ENCODE measurements around the gene OLIG3. TPM values are rescaled to one million over a fixed set of nuclear protein-coding genes. Genes with fewer than 3 reads are reported as not detected.

OLIG3 gene
- total RNA-seq, 1 experiment from 2014 or later = not detected

GRCh38 chr6:137496368-137496767, 2.2 kb upstream of the OLIG3 start:
- Histone ChIP-seq H3K27ac (no peak overlapping the region), H3F3A (ENCODE audit: insufficient read depth, low read depth) (no peaks in the 10 kb centered on the region), H3K36me3 (ENCODE audit: low read depth) (no peaks in the 10 kb centered on the region), H3K9me2 (ENCODE audit: insufficient read depth) (no peaks in the 10 kb centered on the region), H3K4me1 (replicated peaks; ENCODE audit: insufficient read depth) (no peaks in the 10 kb centered on the region), H3K79me2 (ENCODE audit: low read depth) (no peaks in the 10 kb centered on the region), H3K4me2 (no peak overlapping the region), H3K9me3 (ENCODE audit: insufficient read depth, low read depth) (no peaks in the 10 kb centered on the region), H2AFZ (no peak overlapping the region), H4K20me1 (ENCODE audit: insufficient read depth) (no peaks in the 10 kb centered on the region), H3K27me3 (ENCODE audit: insufficient read depth, low read depth) (no peaks in the 10 kb centered on the region), H3K4me3 (no peak overlapping the region)
- intact Hi-C loops (cut with micrococcal nuclease; ENCODE audit: unreplicated experiment) = no loop called here
- ChIA-PET CTCF (no interaction called here), POLR2A (ENCODE audit: unreplicated experiment) (no interaction called here)
- no peak for TF ChIP-seq EZH2 (IDR thresholded peaks at IDR 0.05; ENCODE audit: low read depth)
- TF ChIP-seq, protein P1, sequence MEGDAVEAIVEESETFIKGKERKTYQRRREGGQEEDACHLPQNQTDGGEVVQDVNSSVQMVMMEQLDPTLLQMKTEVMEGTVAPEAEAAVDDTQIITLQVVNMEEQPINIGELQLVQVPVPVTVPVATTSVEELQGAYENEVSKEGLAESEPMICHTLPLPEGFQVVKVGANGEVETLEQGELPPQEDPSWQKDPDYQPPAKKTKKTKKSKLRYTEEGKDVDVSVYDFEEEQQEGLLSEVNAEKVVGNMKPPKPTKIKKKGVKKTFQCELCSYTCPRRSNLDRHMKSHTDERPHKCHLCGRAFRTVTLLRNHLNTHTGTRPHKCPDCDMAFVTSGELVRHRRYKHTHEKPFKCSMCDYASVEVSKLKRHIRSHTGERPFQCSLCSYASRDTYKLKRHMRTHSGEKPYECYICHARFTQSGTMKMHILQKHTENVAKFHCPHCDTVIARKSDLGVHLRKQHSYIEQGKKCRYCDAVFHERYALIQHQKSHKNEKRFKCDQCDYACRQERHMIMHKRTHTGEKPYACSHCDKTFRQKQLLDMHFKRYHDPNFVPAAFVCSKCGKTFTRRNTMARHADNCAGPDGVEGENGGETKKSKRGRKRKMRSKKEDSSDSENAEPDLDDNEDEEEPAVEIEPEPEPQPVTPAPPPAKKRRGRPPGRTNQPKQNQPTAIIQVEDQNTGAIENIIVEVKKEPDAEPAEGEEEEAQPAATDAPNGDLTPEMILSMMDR (conservative IDR thresholded peaks at IDR 0.05) = no peak
- BruUV-seq (replicated peaks) = no TSS peak
- DNase-seq = no peak

GRCh38 chr6:137495703-137496336, 1.6 kb upstream of the OLIG3 start:
- H3K4me1 ChIP-seq (replicated peaks; ENCODE audit: insufficient read depth) = no peaks in the 10 kb centered on the region
- H4K20me1 ChIP-seq (ENCODE audit: insufficient read depth) = no peaks in the 10 kb centered on the region
- no peak overlapping the region for H3K27ac ChIP-seq
- no peaks in the 10 kb centered on the region for H3K27me3 ChIP-seq (ENCODE audit: insufficient read depth, low read depth)
- H3K79me2 ChIP-seq (ENCODE audit: low read depth) = no peaks in the 10 kb centered on the region
- H3K9me3 ChIP-seq (ENCODE audit: insufficient read depth, low read depth) = no peaks in the 10 kb centered on the region
- H3K4me3 ChIP-seq = no peak overlapping the region
- intact Hi-C loops (cut with micrococcal nuclease; ENCODE audit: unreplicated experiment) = no loop called here
- BruUV-seq (replicated peaks) = no TSS peak
- ChIA-PET CTCF (no interaction called here), POLR2A (ENCODE audit: unreplicated experiment) (no interaction called here)
- no peaks in the 10 kb centered on the region for H3F3A ChIP-seq (ENCODE audit: insufficient read depth, low read depth)
- no peak overlapping the region for H3K4me2 ChIP-seq
- DNase-seq = no peak
- H3K36me3 ChIP-seq (ENCODE audit: low read depth) = no peaks in the 10 kb centered on the region
- no peaks in the 10 kb centered on the region for H3K9me2 ChIP-seq (ENCODE audit: insufficient read depth)
- H2AFZ ChIP-seq = no peak overlapping the region
- TF ChIP-seq, protein P1 (conservative IDR thresholded peaks at IDR 0.05) = no peak
- TF ChIP-seq EZH2 (IDR thresholded peaks at IDR 0.05; ENCODE audit: low read depth) = no peak

- Histone ChIP-seq H3K9me3 (ENCODE audit: insufficient read depth, low read depth) (no peaks in the 10 kb centered on the region), H3K79me2 (ENCODE audit: low read depth) (no peaks in the 10 kb centered on the region), H3K36me3 (ENCODE audit: low read depth) (no peaks in the 10 kb centered on the region), H3K4me1 (replicated peaks; ENCODE audit: insufficient read depth) (no peaks in the 10 kb centered on the region), H3K27ac (no peak overlapping the region), H3F3A (ENCODE audit: insufficient read depth, low read depth) (no peaks in the 10 kb centered on the region), H3K27me3 (ENCODE audit: insufficient read depth, low read depth) (no peaks in the 10 kb centered on the region), H3K9me2 (ENCODE audit: insufficient read depth) (no peaks in the 10 kb centered on the region), H4K20me1 (ENCODE audit: insufficient read depth) (no peaks in the 10 kb centered on the region), H3K4me2 (no peak overlapping the region), H2AFZ (no peak overlapping the region), H3K4me3 (no peak overlapping the region)
- intact Hi-C loops (cut with micrococcal nuclease; ENCODE audit: unreplicated experiment) = no loop called here
- ChIA-PET POLR2A (ENCODE audit: unreplicated experiment) (no interaction called here), CTCF (interaction anchor here (0.6 kb wide), 2 partner anchors 10 to 268 kb away, joined by 3 to 4 read pairs; no protein-coding TSS in a partner anchor)
- TF ChIP-seq, protein P1 (conservative IDR thresholded peaks at IDR 0.05) = no peak
- no peak for TF ChIP-seq EZH2 (IDR thresholded peaks at IDR 0.05; ENCODE audit: low read depth)
- DNase-seq = no peak
- no TSS peak for BruUV-seq (replicated peaks)
Measured at GRCh38 chr6:137494988-137495702, 951 bp upstream of the OLIG3 start.

Data from PC-9 (cell line).